Upper lobe of left lung (tissue), 6 donors: ENCODE data around the gene STAT4. TPM values are rescaled to one million over a fixed set of nuclear protein-coding genes. Genes with fewer than 3 reads are reported as not detected.
A peak's percentile ranks its signal among the peaks of the same experiment; 100 is the strongest.

ENCODE experiments used
- ATAC-seq, 2 donors: fragments of 200-7000 bp; cut with Tn5 transposase; one replicate each; pipeline ENCODE4 v1.9.1; 2022; ENCODE audit warnings: mild to moderate bottlenecking in 2 of 2, moderate library complexity in 2 of 2; ENCODE audit not compliant: low FRiP score in 2 of 2
- DNase-seq, 2 donors: peaks; one replicate each; pipeline ENCODE4 v3.0.0-alpha.2; 2019 to 2020
- H3K27ac ChIP-seq, 4 donors: fragments of 200-600 bp; sonication (generic); one replicate each; pipeline ENCODE4 v1.5.1; 2016 to 2019
- H3K27me3 ChIP-seq, 4 donors: fragments of 200-600 bp; sonication (generic); one replicate each; pipeline ENCODE4 v1.5.1; 2017 to 2019
- H3K36me3 ChIP-seq, 4 donors: fragments of 200-600 bp; sonication (generic); one replicate each; pipeline ENCODE4 v1.5.1; 2016 to 2019
- H3K4me1 ChIP-seq, 4 donors: fragments of 200-600 bp; sonication (generic); one replicate each; pipeline ENCODE4 v1.5.1; 2018 to 2019
- H3K4me3 ChIP-seq, 4 donors: fragments of 200-600 bp; sonication (generic); one replicate each; pipeline ENCODE4 v1.5.1; 2017 to 2019; ENCODE audit warnings: mild to moderate bottlenecking in 2 of 4, moderate library complexity in 1 of 4
- H3K9me3 ChIP-seq, 4 donors: fragments of 200-600 bp; sonication (generic); one replicate each; pipeline ENCODE4 v1.5.1; 2018 to 2019
- EP300 ChIP-seq, 4 donors: sonication (generic); formaldehyde crosslinking; IDR thresholded peaks; one replicate each; pipeline ENCODE4 v1.5.1; 2017; ENCODE audit warnings: antibody characterized with exemption in 4 of 4, control low read depth in 2 of 4
- POLR2A ChIP-seq, 4 donors: fragments of 450-650 bp; IDR thresholded peaks; one replicate each; pipeline ENCODE4 v1.5.1; 2016 to 2017; ENCODE audit warnings: antibody characterized with exemption in 4 of 4, mild to moderate bottlenecking in 2 of 4
- POLR2AphosphoS5 ChIP-seq, 2 donors: sonication (generic); formaldehyde crosslinking; IDR thresholded peaks; one replicate each; pipeline ENCODE4 v1.5.1; 2017; ENCODE audit warnings: antibody characterized with exemption in 2 of 2
- WGBS, 2 donors: methylation state at CpG; one replicate each; pipeline ENCODE4 v1.1.5; 2017 to 2018; 5-methylcytosine and 5-hydroxymethylcytosine counted together
- total RNA-seq, 6 donors: library from RNA; depleted of rRNA in 4 of 6; stranded (reverse); fragments of >200 nt in 4 of 6; gene quantifications; one replicate each; pipeline versions ENCODE4 v1.1.0 to v1.2.1, GENCODE V29; 2016 to 2021
- TF ChIP-seq, protein P1 (sequence below), 6 experiments: fragments of 450-650 bp in 4 of 6; fragments of 200-600 bp in 2 of 6; sonication (generic) in 2 of 6; IDR thresholded peaks; one replicate each; pipeline ENCODE4 v1.5.1; 2016 to 2019; ENCODE audit warnings: antibody characterized with exemption in 6 of 6
- donor health status: DM: no; HTN: no; CAD: no; lungs with moderate emphysema.
- donor health status: DM: no; HTN: yes; CAD: no; lungs with severe emphysema.

Gene STAT4
- total RNA-seq, 6 donors from 2014 or later = 3.6 to 11.9 (median 6.0) TPM

DNA sequence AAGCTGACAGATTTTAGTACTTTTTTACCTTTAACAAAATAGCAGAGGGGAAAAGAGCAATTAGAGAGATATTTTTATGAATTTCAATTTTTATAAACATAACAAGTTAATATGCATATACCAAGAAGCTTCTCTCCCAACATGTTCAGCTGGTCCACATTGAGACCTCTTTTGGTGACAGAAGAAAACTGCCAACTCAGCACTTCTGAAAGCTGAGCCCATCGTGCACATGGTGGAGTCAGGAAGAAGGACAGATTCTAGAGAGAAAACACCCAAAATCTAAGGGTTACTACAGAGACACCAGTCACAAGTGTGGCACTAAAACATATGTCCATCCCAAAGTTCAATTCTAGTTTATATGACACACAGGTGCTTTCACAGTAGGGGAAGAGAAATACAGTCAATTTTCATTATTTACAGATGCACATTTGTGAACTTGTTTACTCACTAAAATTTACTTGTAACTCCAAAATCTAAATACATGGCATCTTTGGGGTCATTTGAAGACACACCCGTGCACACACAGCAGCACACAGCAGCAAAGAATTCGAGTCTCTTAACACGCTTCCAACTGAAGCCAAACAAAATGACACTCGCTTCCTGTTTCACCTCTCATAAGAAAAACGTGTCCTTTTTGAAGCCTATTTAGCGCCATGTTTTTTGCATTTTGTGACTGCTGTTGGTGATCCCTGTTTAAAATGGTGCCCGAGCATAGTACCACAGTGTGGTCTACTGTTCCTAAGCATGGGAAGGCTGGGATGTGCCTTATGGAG, 168.3 kb downstream of the STAT4 start:
- Histone ChIP-seq H3K27ac (peak overlapping the region in 1 of 4 donors; percentile 76), H3K9me3 (no peaks in the 10 kb centered on the region), H3K4me1 (peaks cover 15 to 27% (median 16%) of the 10 kb centered on the region in 4 donors), H3K4me3 (no peak overlapping the region), H3K27me3 (no peaks in the 10 kb centered on the region), H3K36me3 (peaks cover 64 to 98% (median 77%) of the 10 kb centered on the region in 4 donors)
- no peak for ATAC-seq
- 83 to 85% methylated on average over 8 of the region's 8 CpGs for WGBS, 2 donors
- TF ChIP-seq, protein P1, sequence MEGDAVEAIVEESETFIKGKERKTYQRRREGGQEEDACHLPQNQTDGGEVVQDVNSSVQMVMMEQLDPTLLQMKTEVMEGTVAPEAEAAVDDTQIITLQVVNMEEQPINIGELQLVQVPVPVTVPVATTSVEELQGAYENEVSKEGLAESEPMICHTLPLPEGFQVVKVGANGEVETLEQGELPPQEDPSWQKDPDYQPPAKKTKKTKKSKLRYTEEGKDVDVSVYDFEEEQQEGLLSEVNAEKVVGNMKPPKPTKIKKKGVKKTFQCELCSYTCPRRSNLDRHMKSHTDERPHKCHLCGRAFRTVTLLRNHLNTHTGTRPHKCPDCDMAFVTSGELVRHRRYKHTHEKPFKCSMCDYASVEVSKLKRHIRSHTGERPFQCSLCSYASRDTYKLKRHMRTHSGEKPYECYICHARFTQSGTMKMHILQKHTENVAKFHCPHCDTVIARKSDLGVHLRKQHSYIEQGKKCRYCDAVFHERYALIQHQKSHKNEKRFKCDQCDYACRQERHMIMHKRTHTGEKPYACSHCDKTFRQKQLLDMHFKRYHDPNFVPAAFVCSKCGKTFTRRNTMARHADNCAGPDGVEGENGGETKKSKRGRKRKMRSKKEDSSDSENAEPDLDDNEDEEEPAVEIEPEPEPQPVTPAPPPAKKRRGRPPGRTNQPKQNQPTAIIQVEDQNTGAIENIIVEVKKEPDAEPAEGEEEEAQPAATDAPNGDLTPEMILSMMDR (IDR thresholded peaks at IDR 0.05) = no peak
- TF ChIP-seq POLR2A (IDR thresholded peaks at IDR 0.05) = no peak
- TF ChIP-seq EP300 (IDR thresholded peaks at IDR 0.05) = no peak
- TF ChIP-seq POLR2AphosphoS5 (IDR thresholded peaks at IDR 0.05) = no peak
- DNase-seq = no peak

GRCh38 chr2:190981733-190982132, 169.1 kb downstream of the STAT4 start:
- no peaks in the 10 kb centered on the region for H3K27me3 ChIP-seq
- DNase-seq (no peak), ATAC-seq (no peak)
- peaks cover 15 to 27% (median 18%) of the 10 kb centered on the region in 4 donors for H3K4me1 ChIP-seq
- peaks cover 61 to 98% (median 78%) of the 10 kb centered on the region in 4 donors for H3K36me3 ChIP-seq
- WGBS, 2 donors = 82 to 100% methylated on average over 1 of the region's 1 CpG
- H3K4me3 ChIP-seq = no peak overlapping the region
- H3K9me3 ChIP-seq = no peaks in the 10 kb centered on the region
- peak overlapping the region in 2 of 4 donors; percentile 55 to 76 for H3K27ac ChIP-seq
- TF ChIP-seq POLR2A (IDR thresholded peaks at IDR 0.05) = no peak
- TF ChIP-seq, protein P1 (IDR thresholded peaks at IDR 0.05) = no peak
- no peak for TF ChIP-seq POLR2AphosphoS5 (IDR thresholded peaks at IDR 0.05)
- TF ChIP-seq EP300 (IDR thresholded peaks at IDR 0.05) = no peak

DNA sequence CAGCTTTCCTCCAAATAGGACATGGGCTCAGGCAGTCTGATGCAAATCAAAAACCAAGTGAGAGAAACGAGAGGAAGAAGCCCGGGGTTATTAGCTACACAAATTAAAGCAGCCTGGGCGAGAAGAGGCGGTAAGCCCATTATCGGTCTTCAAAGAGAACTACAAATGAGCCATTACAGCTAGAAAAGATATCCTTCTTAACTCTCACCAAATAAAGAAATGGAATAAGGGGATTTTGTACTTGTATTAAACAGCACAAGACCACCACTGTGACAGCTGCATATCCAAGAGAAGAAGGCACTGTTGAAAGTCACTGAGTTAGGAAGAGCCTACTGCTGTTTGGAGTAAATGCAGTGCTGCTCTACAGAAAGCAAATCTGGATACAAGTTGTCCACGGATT, 169.5 kb downstream of the STAT4 start:
- DNase-seq (no peak), ATAC-seq (no peak)
- Histone ChIP-seq H3K27ac (peak overlapping the region in 2 of 4 donors; percentile 55 to 76), H3K4me1 (peaks cover 15 to 27% (median 18%) of the 10 kb centered on the region in 4 donors), H3K4me3 (no peak overlapping the region), H3K36me3 (peaks cover 61 to 98% (median 78%) of the 10 kb centered on the region in 4 donors), H3K9me3 (no peaks in the 10 kb centered on the region), H3K27me3 (no peaks in the 10 kb centered on the region)
- TF ChIP-seq POLR2A (IDR thresholded peaks at IDR 0.05) (no peak), EP300 (IDR thresholded peaks at IDR 0.05) (no peak), POLR2AphosphoS5 (IDR thresholded peaks at IDR 0.05) (no peak)
- TF ChIP-seq, protein P1 (IDR thresholded peaks at IDR 0.05) = no peak
- 92 to 93% methylated on average over 6 of the region's 6 CpGs for WGBS, 2 donors

GRCh38 chr2:190980630-190981209, 170.1 kb downstream of the STAT4 start:
- H3K9me3 ChIP-seq = no peaks in the 10 kb centered on the region
- peaks cover 61 to 98% (median 78%) of the 10 kb centered on the region in 4 donors for H3K36me3 ChIP-seq
- H3K27me3 ChIP-seq = no peaks in the 10 kb centered on the region
- no peak for DNase-seq
- H3K4me1 ChIP-seq = peaks cover 15 to 27% (median 18%) of the 10 kb centered on the region in 4 donors
- peak overlapping the region; percentile 33 to 79 (median 66) for H3K27ac ChIP-seq
- no peak for TF ChIP-seq EP300 (IDR thresholded peaks at IDR 0.05)
- no peak for TF ChIP-seq POLR2A (IDR thresholded peaks at IDR 0.05)
- TF ChIP-seq, protein P1 (IDR thresholded peaks at IDR 0.05) = no peak
- TF ChIP-seq POLR2AphosphoS5 (IDR thresholded peaks at IDR 0.05) = no peak
- no peak for ATAC-seq
- H3K4me3 ChIP-seq = peak overlapping the region in 1 of 4 donors; percentile 30
- WGBS, 2 donors = 57 to 69% methylated on average over 10 of the region's 10 CpGs
